H9 (cell line): ENCODE results near the gene AIG1. TPM values are rescaled to one million over a fixed set of nuclear protein-coding genes. Genes with fewer than 3 reads are reported as not detected.

ENCODE experiments used
- DNase-seq: peaks from one replicate; pipeline ENCODE4 v3.0.0-alpha.2; 2017
- H2AFZ ChIP-seq: one replicate; pipeline ENCODE4 v1.6.1; 2013; ENCODE audit warnings: mild to moderate bottlenecking, low read length, control low read depth, moderate library complexity
- H2AK5ac ChIP-seq: 2 replicates; pipeline ENCODE4 v1.6.1; 2013; ENCODE audit warnings: low read length, control low read depth, mixed read lengths; ENCODE audit not compliant: insufficient read length
- H2BK120ac ChIP-seq: one replicate; pipeline ENCODE4 v1.6.1; 2013; ENCODE audit warnings: low read depth, mild to moderate bottlenecking, low read length, control low read depth, inconsistent platforms; ENCODE audit not compliant: poor library complexity, severe bottlenecking
- H2BK12ac ChIP-seq: 2 replicates; pipeline ENCODE4 v1.6.1; 2013; ENCODE audit warnings: low read length, control low read depth, mixed read lengths, low read depth; ENCODE audit not compliant: insufficient read length
- H2BK15ac ChIP-seq: 2 replicates; pipeline ENCODE4 v1.6.1; 2013; ENCODE audit warnings: low read depth, low read length, control low read depth
- H2BK20ac ChIP-seq: one replicate; pipeline ENCODE4 v1.6.1; 2013; ENCODE audit warnings: low read depth, mild to moderate bottlenecking, low read length, control low read depth, inconsistent platforms; ENCODE audit not compliant: poor library complexity, severe bottlenecking
- H2BK5ac ChIP-seq: 2 replicates; pipeline ENCODE4 v1.6.1; 2013; ENCODE audit warnings: low read length, control low read depth, mixed read lengths; ENCODE audit not compliant: insufficient read length
- H3K14ac ChIP-seq: 2 replicates; pipeline ENCODE4 v1.6.1; 2013; ENCODE audit warnings: low read length, control low read depth; ENCODE audit not compliant: insufficient read depth
- H3K18ac ChIP-seq: 2 replicates; pipeline ENCODE4 v1.6.1; 2013; ENCODE audit warnings: low read depth, mild to moderate bottlenecking, mixed read lengths, low read length, control low read depth; ENCODE audit not compliant: insufficient read length
- H3K23ac ChIP-seq: 2 replicates; pipeline ENCODE4 v1.6.1; 2013; ENCODE audit warnings: low read length, control low read depth, mixed read lengths, low read depth; ENCODE audit not compliant: insufficient read length
- H3K23me2 ChIP-seq: 2 replicates; pipeline ENCODE4 v1.6.1; 2013; ENCODE audit warnings: low read depth, mild to moderate bottlenecking, mixed read lengths, low read length, control low read depth; ENCODE audit not compliant: insufficient read length, poor library complexity, severe bottlenecking
- H3K27ac ChIP-seq: 2 replicates; pipeline ENCODE4 v1.5.1; 2013; ENCODE audit warnings: low read length, control low read depth, mixed read lengths, low read depth; ENCODE audit not compliant: insufficient read length
- H3K27me3 ChIP-seq: 2 replicates; pipeline ENCODE4 v1.6.1; 2013; ENCODE audit warnings: low read length, control low read depth, inconsistent platforms; ENCODE audit not compliant: insufficient read depth
- H3K4ac ChIP-seq: 2 replicates; pipeline ENCODE4 v1.6.1; 2013; ENCODE audit warnings: low read depth, mild to moderate bottlenecking, control low read depth, inconsistent platforms, low read length, moderate library complexity
- H3K4me1 ChIP-seq: 2 replicates; pipeline ENCODE4 v1.6.1; 2013; ENCODE audit warnings: low read length, control low read depth, inconsistent platforms; ENCODE audit not compliant: insufficient read depth
- H3K4me2 ChIP-seq: 2 replicates; pipeline ENCODE4 v1.6.1; 2013; ENCODE audit warnings: low read length, control low read depth, mixed read lengths; ENCODE audit not compliant: insufficient read length, insufficient read depth
- H3K56ac ChIP-seq: 2 replicates; pipeline ENCODE4 v1.6.1; 2013; ENCODE audit warnings: low read depth, mild to moderate bottlenecking, mixed read lengths, low read length, control low read depth; ENCODE audit not compliant: insufficient read length
- H3K79me1 ChIP-seq: 2 replicates; pipeline ENCODE4 v1.6.1; 2013; ENCODE audit warnings: low read depth, mild to moderate bottlenecking, moderate library complexity, low read length, control low read depth, inconsistent platforms; ENCODE audit not compliant: insufficient read depth, poor library complexity, severe bottlenecking
- H3K79me2 ChIP-seq: 2 replicates; pipeline ENCODE4 v1.6.1; 2013; ENCODE audit warnings: low read length, control low read depth, inconsistent platforms; ENCODE audit not compliant: insufficient read depth
- H3K9ac ChIP-seq: 2 replicates; pipeline ENCODE4 v1.6.1; 2013; ENCODE audit warnings: low read length, control low read depth, mixed read lengths; ENCODE audit not compliant: insufficient read length; ENCODE audit errors: extremely low read depth
- H3K9me3 ChIP-seq: one replicate; pipeline ENCODE4 v1.6.1; 2013; ENCODE audit warnings: low read depth, low read length, inconsistent platforms; ENCODE audit not compliant: control insufficient read depth
- H3T11ph ChIP-seq: one replicate; pipeline ENCODE4 v1.6.1; 2013; ENCODE audit warnings: mild to moderate bottlenecking, low read length, control low read depth, inconsistent platforms
- H4K20me1 ChIP-seq: one replicate; pipeline ENCODE4 v1.6.1; 2013; ENCODE audit not compliant: control insufficient read depth, insufficient read length, insufficient read depth
- H4K5ac ChIP-seq: 2 replicates; pipeline ENCODE4 v1.6.1; 2013; ENCODE audit warnings: low read depth, mild to moderate bottlenecking, mixed read lengths, low read length, control low read depth; ENCODE audit not compliant: insufficient read length
- H4K8ac ChIP-seq: replicated peaks from 2 replicates; pipeline ENCODE4 v1.6.1; 2013; ENCODE audit warnings: low read length, control low read depth, mixed read lengths, low read depth; ENCODE audit not compliant: insufficient read length
- H4K91ac ChIP-seq: 2 replicates; pipeline ENCODE4 v1.6.1; 2013; ENCODE audit warnings: low read depth, mild to moderate bottlenecking, moderate library complexity, mixed read lengths, low read length, control low read depth; ENCODE audit not compliant: insufficient read length
- H3K27ac Mint-ChIP-seq, 3 experiments: 2 replicates in 2 of 3; 3 replicates in 1 of 3; pipeline ENCODE4 v1.8.0; 2020 to 2021; ENCODE audit warnings: mixed read lengths in 3 of 3, mild to moderate bottlenecking in 1 of 3, moderate library complexity in 1 of 3
- H3K27me3 Mint-ChIP-seq: 2 replicates; pipeline ENCODE4 v1.8.0; 2021; ENCODE audit warnings: low read depth, mild to moderate bottlenecking, moderate library complexity, mixed read lengths
- H3K36me3 Mint-ChIP-seq, 3 experiments: 2 replicates in 2 of 3; 3 replicates in 1 of 3; pipeline ENCODE4 v1.8.0; 2020 to 2021; ENCODE audit warnings: low read depth in 3 of 3, mixed read lengths in 3 of 3; ENCODE audit not compliant: insufficient read depth in 1 of 3
- H3K4me1 Mint-ChIP-seq, 2 experiments: 2 replicates each; pipeline ENCODE4 v1.8.0; 2020; ENCODE audit warnings: mixed read lengths in 2 of 2
- H3K4me3 Mint-ChIP-seq, 2 experiments: 2 replicates in 1 of 2; 3 replicates in 1 of 2; pipeline ENCODE4 v1.8.0; 2020 to 2021; ENCODE audit warnings: mild to moderate bottlenecking in 2 of 2, mixed read lengths in 2 of 2, moderate library complexity in 1 of 2
- H3K9me3 Mint-ChIP-seq, 2 experiments: 2 replicates in 1 of 2; 3 replicates in 1 of 2; pipeline ENCODE4 v1.8.0; 2020; ENCODE audit warnings: mild to moderate bottlenecking in 2 of 2, mixed read lengths in 2 of 2, moderate library complexity in 1 of 2
- WGBS: extraction: QIAGEN DNeasy Blood & Tissue Kit; methylation state at CpG from one replicate; pipeline ENCODE4 v1.1.7; 2013; ENCODE audit warnings: missing lambda C conversion rate, low lambda C conversion rate, mixed read lengths; ENCODE audit not compliant: insufficient read length; ENCODE audit errors: extremely low coverage; 5-methylcytosine and 5-hydroxymethylcytosine counted together
- total RNA-seq: library from RNA; stranded (reverse); gene quantifications from 2 replicates; pipeline ENCODE4 v1.2.1, GENCODE V29; 2021
- TF ChIP-seq, protein P1 (sequence below): fragments of 200-600 bp; sonication (generic); conservative IDR thresholded peaks from 3 replicates; pipeline ENCODE4 v1.8.0; 2021; ENCODE audit warnings: antibody characterized with exemption, mild to moderate bottlenecking

Gene AIG1
- total RNA-seq, 1 experiment from 2014 or later: 44.6 TPM

DNA sequence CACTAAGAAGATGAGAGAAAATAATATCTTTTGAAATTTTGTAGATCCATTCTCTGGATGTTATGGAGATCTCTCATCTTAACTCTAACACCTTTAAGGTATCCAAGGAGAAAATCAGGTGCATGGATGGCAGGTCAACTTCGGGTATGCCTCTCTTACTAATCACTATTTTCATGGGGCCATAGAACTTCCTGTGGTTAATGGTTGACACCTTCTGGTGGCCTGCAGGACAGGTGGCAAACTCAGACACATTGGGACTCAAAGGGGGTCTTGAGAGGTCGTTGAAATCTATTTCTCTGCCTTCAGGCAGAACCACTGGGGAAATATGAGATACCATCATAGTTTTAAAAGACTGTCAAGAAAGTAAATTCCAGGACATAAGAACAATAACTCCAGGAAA lies 313.3 kb downstream of the AIG1 start:
- no CpG with 5 or more reads among the region's 2 CpGs for WGBS
- Histone ChIP-seq H2AFZ (no peak overlapping the region), H3K9me3 (no peaks in the 10 kb centered on the region), H4K91ac (no peak overlapping the region), H3K18ac (no peak overlapping the region), H3K79me2 (no peaks in the 10 kb centered on the region), H4K20me1 (no peaks in the 10 kb centered on the region), H3K23me2 (no peaks in the 10 kb centered on the region), H2BK20ac (no peak overlapping the region), H4K5ac (no peak overlapping the region), H3K56ac (no peak overlapping the region), H3T11ph (no peak overlapping the region), H2BK15ac (no peak overlapping the region), H4K8ac (no peak overlapping the region), H3K9ac (no peak overlapping the region), H3K4ac (no peak overlapping the region), H2BK5ac (no peak overlapping the region), H3K27ac (no peak overlapping the region), H3K14ac (no peak overlapping the region), H3K4me1 (no peaks in the 10 kb centered on the region), H3K79me1 (no peaks in the 10 kb centered on the region), H3K4me2 (no peak overlapping the region), H2AK5ac (no peak overlapping the region), H2BK12ac (no peak overlapping the region), H3K27me3 (no peaks in the 10 kb centered on the region), H2BK120ac (no peak overlapping the region), H3K23ac (no peak overlapping the region)
- TF ChIP-seq, protein P1, sequence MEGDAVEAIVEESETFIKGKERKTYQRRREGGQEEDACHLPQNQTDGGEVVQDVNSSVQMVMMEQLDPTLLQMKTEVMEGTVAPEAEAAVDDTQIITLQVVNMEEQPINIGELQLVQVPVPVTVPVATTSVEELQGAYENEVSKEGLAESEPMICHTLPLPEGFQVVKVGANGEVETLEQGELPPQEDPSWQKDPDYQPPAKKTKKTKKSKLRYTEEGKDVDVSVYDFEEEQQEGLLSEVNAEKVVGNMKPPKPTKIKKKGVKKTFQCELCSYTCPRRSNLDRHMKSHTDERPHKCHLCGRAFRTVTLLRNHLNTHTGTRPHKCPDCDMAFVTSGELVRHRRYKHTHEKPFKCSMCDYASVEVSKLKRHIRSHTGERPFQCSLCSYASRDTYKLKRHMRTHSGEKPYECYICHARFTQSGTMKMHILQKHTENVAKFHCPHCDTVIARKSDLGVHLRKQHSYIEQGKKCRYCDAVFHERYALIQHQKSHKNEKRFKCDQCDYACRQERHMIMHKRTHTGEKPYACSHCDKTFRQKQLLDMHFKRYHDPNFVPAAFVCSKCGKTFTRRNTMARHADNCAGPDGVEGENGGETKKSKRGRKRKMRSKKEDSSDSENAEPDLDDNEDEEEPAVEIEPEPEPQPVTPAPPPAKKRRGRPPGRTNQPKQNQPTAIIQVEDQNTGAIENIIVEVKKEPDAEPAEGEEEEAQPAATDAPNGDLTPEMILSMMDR: no peak
- no peaks in the 10 kb centered on the region for H3K27me3 Mint-ChIP-seq
- no peak for DNase-seq
- H3K4me3 Mint-ChIP-seq: no peak overlapping the region
- H3K27ac Mint-ChIP-seq: 0 out of 7 replicates have a peak overlapping the region, but pooled peaks of 1 of the 3 experiments have one; percentile 5
- H3K4me1 Mint-ChIP-seq: peaks cover 0 to 3% of the 10 kb centered on the region in 2 experiments; a peak in 1 of 4 replicates
- peaks cover 0 to 2% of the 10 kb centered on the region in 2 experiments; a peak in 2 of 5 replicates for H3K9me3 Mint-ChIP-seq
- H3K36me3 Mint-ChIP-seq: 0 out of 7 replicates have a peak, but pooled peaks cover 0 to 1% (median 0%) of the 10 kb centered on the region in 3 experiments
